H9 (cell line): Measurements from ENCODE around the gene CFAP100. TPM values are rescaled to one million over a fixed set of nuclear protein-coding genes. Genes with fewer than 3 reads are reported as not detected.
A peak's percentile ranks its signal among the peaks of the same experiment; 100 is the strongest.

Experiments used
- DNase-seq: peaks from one replicate; pipeline ENCODE4 v3.0.0-alpha.2; 2017
- H2AFZ ChIP-seq: one replicate; pipeline ENCODE4 v1.6.1; 2013; ENCODE audit warnings: mild to moderate bottlenecking, low read length, control low read depth, moderate library complexity
- H2AK5ac ChIP-seq: 2 replicates; pipeline ENCODE4 v1.6.1; 2013; ENCODE audit warnings: low read length, control low read depth, mixed read lengths; ENCODE audit not compliant: insufficient read length
- H2BK120ac ChIP-seq: one replicate; pipeline ENCODE4 v1.6.1; 2013; ENCODE audit warnings: low read depth, mild to moderate bottlenecking, low read length, control low read depth, inconsistent platforms; ENCODE audit not compliant: poor library complexity, severe bottlenecking
- H2BK12ac ChIP-seq: 2 replicates; pipeline ENCODE4 v1.6.1; 2013; ENCODE audit warnings: low read length, control low read depth, mixed read lengths, low read depth; ENCODE audit not compliant: insufficient read length
- H2BK15ac ChIP-seq: 2 replicates; pipeline ENCODE4 v1.6.1; 2013; ENCODE audit warnings: low read depth, low read length, control low read depth
- H2BK20ac ChIP-seq: one replicate; pipeline ENCODE4 v1.6.1; 2013; ENCODE audit warnings: low read depth, mild to moderate bottlenecking, low read length, control low read depth, inconsistent platforms; ENCODE audit not compliant: poor library complexity, severe bottlenecking
- H2BK5ac ChIP-seq: 2 replicates; pipeline ENCODE4 v1.6.1; 2013; ENCODE audit warnings: low read length, control low read depth, mixed read lengths; ENCODE audit not compliant: insufficient read length
- H3K14ac ChIP-seq: 2 replicates; pipeline ENCODE4 v1.6.1; 2013; ENCODE audit warnings: low read length, control low read depth; ENCODE audit not compliant: insufficient read depth
- H3K18ac ChIP-seq: 2 replicates; pipeline ENCODE4 v1.6.1; 2013; ENCODE audit warnings: low read depth, mild to moderate bottlenecking, mixed read lengths, low read length, control low read depth; ENCODE audit not compliant: insufficient read length
- H3K23ac ChIP-seq: 2 replicates; pipeline ENCODE4 v1.6.1; 2013; ENCODE audit warnings: low read length, control low read depth, mixed read lengths, low read depth; ENCODE audit not compliant: insufficient read length
- H3K23me2 ChIP-seq: 2 replicates; pipeline ENCODE4 v1.6.1; 2013; ENCODE audit warnings: low read depth, mild to moderate bottlenecking, mixed read lengths, low read length, control low read depth; ENCODE audit not compliant: insufficient read length, poor library complexity, severe bottlenecking
- H3K27ac ChIP-seq: 2 replicates; pipeline ENCODE4 v1.5.1; 2013; ENCODE audit warnings: low read length, control low read depth, mixed read lengths, low read depth; ENCODE audit not compliant: insufficient read length
- H3K27me3 ChIP-seq: 2 replicates; pipeline ENCODE4 v1.6.1; 2013; ENCODE audit warnings: low read length, control low read depth, inconsistent platforms; ENCODE audit not compliant: insufficient read depth
- H3K4ac ChIP-seq: 2 replicates; pipeline ENCODE4 v1.6.1; 2013; ENCODE audit warnings: low read depth, mild to moderate bottlenecking, control low read depth, inconsistent platforms, low read length, moderate library complexity
- H3K4me1 ChIP-seq: 2 replicates; pipeline ENCODE4 v1.6.1; 2013; ENCODE audit warnings: low read length, control low read depth, inconsistent platforms; ENCODE audit not compliant: insufficient read depth
- H3K4me2 ChIP-seq: 2 replicates; pipeline ENCODE4 v1.6.1; 2013; ENCODE audit warnings: low read length, control low read depth, mixed read lengths; ENCODE audit not compliant: insufficient read length, insufficient read depth
- H3K56ac ChIP-seq: 2 replicates; pipeline ENCODE4 v1.6.1; 2013; ENCODE audit warnings: low read depth, mild to moderate bottlenecking, mixed read lengths, low read length, control low read depth; ENCODE audit not compliant: insufficient read length
- H3K79me1 ChIP-seq: 2 replicates; pipeline ENCODE4 v1.6.1; 2013; ENCODE audit warnings: low read depth, mild to moderate bottlenecking, moderate library complexity, low read length, control low read depth, inconsistent platforms; ENCODE audit not compliant: insufficient read depth, poor library complexity, severe bottlenecking
- H3K79me2 ChIP-seq: 2 replicates; pipeline ENCODE4 v1.6.1; 2013; ENCODE audit warnings: low read length, control low read depth, inconsistent platforms; ENCODE audit not compliant: insufficient read depth
- H3K9ac ChIP-seq: 2 replicates; pipeline ENCODE4 v1.6.1; 2013; ENCODE audit warnings: low read length, control low read depth, mixed read lengths; ENCODE audit not compliant: insufficient read length; ENCODE audit errors: extremely low read depth
- H3K9me3 ChIP-seq: one replicate; pipeline ENCODE4 v1.6.1; 2013; ENCODE audit warnings: low read depth, low read length, inconsistent platforms; ENCODE audit not compliant: control insufficient read depth
- H3T11ph ChIP-seq: one replicate; pipeline ENCODE4 v1.6.1; 2013; ENCODE audit warnings: mild to moderate bottlenecking, low read length, control low read depth, inconsistent platforms
- H4K20me1 ChIP-seq: one replicate; pipeline ENCODE4 v1.6.1; 2013; ENCODE audit not compliant: control insufficient read depth, insufficient read length, insufficient read depth
- H4K5ac ChIP-seq: 2 replicates; pipeline ENCODE4 v1.6.1; 2013; ENCODE audit warnings: low read depth, mild to moderate bottlenecking, mixed read lengths, low read length, control low read depth; ENCODE audit not compliant: insufficient read length
- H4K8ac ChIP-seq: replicated peaks from 2 replicates; pipeline ENCODE4 v1.6.1; 2013; ENCODE audit warnings: low read length, control low read depth, mixed read lengths, low read depth; ENCODE audit not compliant: insufficient read length
- H4K91ac ChIP-seq: 2 replicates; pipeline ENCODE4 v1.6.1; 2013; ENCODE audit warnings: low read depth, mild to moderate bottlenecking, moderate library complexity, mixed read lengths, low read length, control low read depth; ENCODE audit not compliant: insufficient read length
- H3K27ac Mint-ChIP-seq, 3 experiments: 2 replicates in 2 of 3; 3 replicates in 1 of 3; pipeline ENCODE4 v1.8.0; 2020 to 2021; ENCODE audit warnings: mixed read lengths in 3 of 3, mild to moderate bottlenecking in 1 of 3, moderate library complexity in 1 of 3
- H3K27me3 Mint-ChIP-seq: 2 replicates; pipeline ENCODE4 v1.8.0; 2021; ENCODE audit warnings: low read depth, mild to moderate bottlenecking, moderate library complexity, mixed read lengths
- H3K36me3 Mint-ChIP-seq, 3 experiments: 2 replicates in 2 of 3; 3 replicates in 1 of 3; pipeline ENCODE4 v1.8.0; 2020 to 2021; ENCODE audit warnings: low read depth in 3 of 3, mixed read lengths in 3 of 3; ENCODE audit not compliant: insufficient read depth in 1 of 3
- H3K4me1 Mint-ChIP-seq, 2 experiments: 2 replicates each; pipeline ENCODE4 v1.8.0; 2020; ENCODE audit warnings: mixed read lengths in 2 of 2
- H3K4me3 Mint-ChIP-seq, 2 experiments: 2 replicates in 1 of 2; 3 replicates in 1 of 2; pipeline ENCODE4 v1.8.0; 2020 to 2021; ENCODE audit warnings: mild to moderate bottlenecking in 2 of 2, mixed read lengths in 2 of 2, moderate library complexity in 1 of 2
- H3K9me3 Mint-ChIP-seq, 2 experiments: 2 replicates in 1 of 2; 3 replicates in 1 of 2; pipeline ENCODE4 v1.8.0; 2020; ENCODE audit warnings: mild to moderate bottlenecking in 2 of 2, mixed read lengths in 2 of 2, moderate library complexity in 1 of 2
- CTCF ChIP-seq: fragments of 200-600 bp; sonication (generic); conservative IDR thresholded peaks from 3 replicates; pipeline ENCODE4 v1.8.0; 2021; ENCODE audit warnings: antibody characterized with exemption, mild to moderate bottlenecking
- WGBS: extraction: QIAGEN DNeasy Blood & Tissue Kit; methylation state at CpG from one replicate; pipeline ENCODE4 v1.1.7; 2013; ENCODE audit warnings: missing lambda C conversion rate, low lambda C conversion rate, mixed read lengths; ENCODE audit not compliant: insufficient read length; ENCODE audit errors: extremely low coverage; 5-methylcytosine and 5-hydroxymethylcytosine counted together
- total RNA-seq: library from RNA; stranded (reverse); gene quantifications from 2 replicates; pipeline ENCODE4 v1.2.1, GENCODE V29; 2021

The CFAP100 gene
- total RNA-seq, 1 experiment from 2014 or later, result 0.44 TPM

- H3K56ac ChIP-seq, result no peak overlapping the region
- 0 out of 2 replicates have a peak overlapping the region, but pooled peaks have one; percentile 39 for H3K14ac ChIP-seq
- H3K27me3 ChIP-seq, result no peaks in the 10 kb centered on the region
- DNase-seq, result peak; percentile 34
- H3K4me2 ChIP-seq, result peak overlapping the region; percentile 79
- Mint-ChIP-seq H3K27ac (peak overlapping the region in 1 of 3 experiments; percentile 41; a peak in 2 of 7 replicates), H3K27me3 (peaks cover 2% of the 10 kb centered on the region; the same call in 1 of the 2 replicates), H3K9me3 (no peaks in the 10 kb centered on the region; a peak in 1 of 5 replicates), H3K4me1 (peaks cover 31 to 36% of the 10 kb centered on the region in 2 experiments), H3K4me3 (peak overlapping the region; percentile 74 to 80), H3K36me3 (peaks cover 4 to 11% (median 10%) of the 10 kb centered on the region in 3 experiments; a peak in 6 of 7 replicates)
- H3K23ac ChIP-seq, result no peak overlapping the region
- peaks cover 9% of the 10 kb centered on the region; the same call in 1 of the 2 replicates for H3K79me2 ChIP-seq
- no peak overlapping the region for H2BK20ac ChIP-seq
- no peaks in the 10 kb centered on the region for H3K9me3 ChIP-seq
- H4K91ac ChIP-seq, result no peak overlapping the region
- WGBS, result no CpG with 5 or more reads among the region's 4 CpGs
- peaks cover 9% of the 10 kb centered on the region; the same call in 1 of the 2 replicates for H3K4me1 ChIP-seq
- H2AFZ ChIP-seq, result no peak overlapping the region
- H3K27ac ChIP-seq, result no peak overlapping the region
- peaks cover 13% of the 10 kb centered on the region for H3K23me2 ChIP-seq
- no peak overlapping the region for H4K5ac ChIP-seq
- no peak overlapping the region for H2BK12ac ChIP-seq
- H2BK5ac ChIP-seq, result no peak overlapping the region
- H4K8ac ChIP-seq, result no peak overlapping the region
- no peak overlapping the region for H3K9ac ChIP-seq
- no peaks in the 10 kb centered on the region for H4K20me1 ChIP-seq
- H3K79me1 ChIP-seq, result no peaks in the 10 kb centered on the region
- no peak overlapping the region for H2BK120ac ChIP-seq
- no peak overlapping the region for H3T11ph ChIP-seq
- H2AK5ac ChIP-seq, result no peak overlapping the region
- TF ChIP-seq CTCF, result no peak
- no peak overlapping the region for H3K18ac ChIP-seq
- no peak overlapping the region for H3K4ac ChIP-seq
- no peak overlapping the region for H2BK15ac ChIP-seq
Measured at GRCh38 chr3:126477061-126477380, 82.3 kb downstream of the CFAP100 start.
